GM12874 (cell line): ENCODE measurements around the gene DDIT3.

Source experiments
- CTCF ChIP-seq: IDR thresholded peaks from 2 replicates; pipeline ENCODE4 v1.5.1; 2011; ENCODE audit warnings: low read depth, mild to moderate bottlenecking, control low read depth, low read length, moderate library complexity; ENCODE audit not compliant: insufficient read depth

DDIT3 gene

GRCh38 chr12:57528176-57528575, 7.9 kb upstream of the DDIT3 start:
- TF ChIP-seq CTCF, result no peak

- no peak for TF ChIP-seq CTCF
Observed at GRCh38 chr12:57527184-57527583, 6.9 kb upstream of the DDIT3 start.

GRCh38 chr12:57526477-57527126, 6.3 kb upstream of the DDIT3 start:
- TF ChIP-seq CTCF, result no peak

GRCh38 chr12:57525615-57526383, 5.5 kb upstream of the DDIT3 start:
- no peak for TF ChIP-seq CTCF

GRCh38 chr12:57524814-57525614, 4.7 kb upstream of the DDIT3 start:
- TF ChIP-seq CTCF, result no peak

GRCh38 chr12:57523706-57524614, 3.6 kb upstream of the DDIT3 start:
- no peak for TF ChIP-seq CTCF
